Measurements from ENCODE around the gene PRCC. TPM values are rescaled to one million over a fixed set of nuclear protein-coding genes. Genes with fewer than 3 reads are reported as not detected.

The PRCC gene
- total RNA-seq, 1 experiment from 2014 or later, result 125 TPM

DNA sequence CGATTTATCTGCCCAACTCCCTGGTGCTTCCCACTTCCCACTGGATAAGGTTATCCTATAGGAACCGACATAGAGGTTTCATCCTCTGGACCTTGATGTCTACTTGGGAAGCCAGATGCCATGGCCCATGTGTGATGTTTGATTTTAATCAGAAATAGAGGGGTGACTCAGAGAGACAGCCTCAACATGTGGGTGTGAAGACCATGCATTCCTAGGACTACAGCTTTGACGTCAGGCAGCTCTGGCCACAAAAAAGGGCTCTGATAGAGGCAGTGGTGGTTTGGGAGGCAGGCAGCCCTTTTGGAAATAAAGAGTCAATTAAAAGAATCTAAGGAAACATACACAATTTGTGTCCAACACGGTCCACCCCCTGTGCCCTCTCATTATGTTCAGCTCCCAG, 54.5 kb downstream of the PRCC start:
- H3K4me1 ChIP-seq (ENCODE audit: insufficient read depth, low read length, poor library complexity, severe bottlenecking), result peaks cover 2% of the 10 kb centered on the region
- H3K4me3 ChIP-seq (ENCODE audit: low read depth, low read length, poor library complexity, severe bottlenecking), result no peak overlapping the region
- BruUV-seq (replicated peaks), result no TSS peak
- H3K27ac ChIP-seq (ENCODE audit: low read depth, low read length, poor library complexity, severe bottlenecking), result no peak overlapping the region
- no peaks in the 10 kb centered on the region for H3K36me3 ChIP-seq (ENCODE audit: insufficient read depth, low read length, poor library complexity, severe bottlenecking)
- CTCF ChIA-PET, result interaction anchor here (0.8 to 0.9 kb wide), 2 partner anchors 8 to 17 kb away, joined by 3 read pairs; no protein-coding TSS in a partner anchor
- no peaks in the 10 kb centered on the region for H3K9me3 ChIP-seq (ENCODE audit: low read depth, low read length, poor library complexity, severe bottlenecking)
- POLR2A ChIA-PET (ENCODE audit: low non-redundant PET), result no interaction called here
- H3K27me3 ChIP-seq (replicated peaks; ENCODE audit: insufficient read depth, low read depth, low read length, poor library complexity), result no peaks in the 10 kb centered on the region
- intact Hi-C loops (cut with micrococcal nuclease; ENCODE audit: unreplicated experiment), result no loop called here
- TF ChIP-seq CTCF (conservative IDR thresholded peaks at IDR 0.05; ENCODE audit: low read depth, low read length) (no peak), EZH2 (IDR thresholded peaks at IDR 0.05; ENCODE audit: borderline replicate concordance, low read depth, low read length, poor library complexity, severe bottlenecking) (no peak)
- no peak for DNase-seq (ENCODE audit: low spot score)

DNA sequence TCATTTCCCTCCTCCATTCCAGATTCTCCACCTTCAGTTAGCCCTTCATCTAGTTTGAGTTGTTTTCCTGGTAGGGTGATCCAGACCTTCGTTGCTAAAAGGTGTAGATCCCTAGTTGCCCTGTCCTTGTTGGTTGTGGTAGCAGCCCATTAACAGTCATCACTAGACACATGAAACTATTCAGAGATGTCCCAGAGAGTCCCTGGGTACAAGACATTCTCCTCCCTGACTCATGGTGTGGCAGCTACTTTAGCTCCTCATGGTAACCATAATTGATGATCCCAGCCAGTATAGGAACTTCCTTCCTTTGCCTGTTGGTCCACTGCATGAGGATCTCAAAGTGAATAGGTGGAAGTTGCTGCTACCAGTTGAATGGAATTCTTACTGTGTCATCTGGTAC, 55.3 kb downstream of the PRCC start:
- TF ChIP-seq CTCF (conservative IDR thresholded peaks at IDR 0.05; ENCODE audit: low read depth, low read length) (no peak), EZH2 (IDR thresholded peaks at IDR 0.05; ENCODE audit: borderline replicate concordance, low read depth, low read length, poor library complexity, severe bottlenecking) (no peak)
- no peak for DNase-seq (ENCODE audit: low spot score)
- Histone ChIP-seq H3K36me3 (ENCODE audit: insufficient read depth, low read length, poor library complexity, severe bottlenecking) (no peaks in the 10 kb centered on the region), H3K4me1 (ENCODE audit: insufficient read depth, low read length, poor library complexity, severe bottlenecking) (no peaks in the 10 kb centered on the region), H3K9me3 (ENCODE audit: low read depth, low read length, poor library complexity, severe bottlenecking) (no peaks in the 10 kb centered on the region), H3K4me3 (ENCODE audit: low read depth, low read length, poor library complexity, severe bottlenecking) (no peak overlapping the region), H3K27ac (ENCODE audit: low read depth, low read length, poor library complexity, severe bottlenecking) (no peak overlapping the region), H3K27me3 (replicated peaks; ENCODE audit: insufficient read depth, low read depth, low read length, poor library complexity) (no peaks in the 10 kb centered on the region)
- no TSS peak for BruUV-seq (replicated peaks)
- ChIA-PET CTCF (interaction anchor here (0.6 to 0.9 kb wide), 3 partner anchors 9 to 96 kb away, joined by 3 read pairs; no protein-coding TSS in a partner anchor), POLR2A (ENCODE audit: low non-redundant PET) (no interaction called here)
- intact Hi-C loops (cut with micrococcal nuclease; ENCODE audit: unreplicated experiment), result no loop called here

GRCh38 chr1:156823210-156823790, 56.0 kb downstream of the PRCC start:
- Histone ChIP-seq H3K27me3 (replicated peaks; ENCODE audit: insufficient read depth, low read depth, low read length, poor library complexity) (no peaks in the 10 kb centered on the region), H3K4me3 (ENCODE audit: low read depth, low read length, poor library complexity, severe bottlenecking) (no peak overlapping the region), H3K4me1 (ENCODE audit: insufficient read depth, low read length, poor library complexity, severe bottlenecking) (no peaks in the 10 kb centered on the region), H3K27ac (ENCODE audit: low read depth, low read length, poor library complexity, severe bottlenecking) (no peak overlapping the region), H3K36me3 (ENCODE audit: insufficient read depth, low read length, poor library complexity, severe bottlenecking) (no peaks in the 10 kb centered on the region), H3K9me3 (ENCODE audit: low read depth, low read length, poor library complexity, severe bottlenecking) (no peaks in the 10 kb centered on the region)
- CTCF ChIA-PET, result no interaction called here
- intact Hi-C loops (cut with micrococcal nuclease; ENCODE audit: unreplicated experiment), result no loop called here
- no TSS peak for BruUV-seq (replicated peaks)
- TF ChIP-seq CTCF (conservative IDR thresholded peaks at IDR 0.05; ENCODE audit: low read depth, low read length), result no peak
- TF ChIP-seq EZH2 (IDR thresholded peaks at IDR 0.05; ENCODE audit: borderline replicate concordance, low read depth, low read length, poor library complexity, severe bottlenecking), result no peak
- POLR2A ChIA-PET (ENCODE audit: low non-redundant PET), result no interaction called here
- DNase-seq (ENCODE audit: low spot score), result no peak
